Measurements from ENCODE around the gene YY1.

Gene YY1

DNA sequence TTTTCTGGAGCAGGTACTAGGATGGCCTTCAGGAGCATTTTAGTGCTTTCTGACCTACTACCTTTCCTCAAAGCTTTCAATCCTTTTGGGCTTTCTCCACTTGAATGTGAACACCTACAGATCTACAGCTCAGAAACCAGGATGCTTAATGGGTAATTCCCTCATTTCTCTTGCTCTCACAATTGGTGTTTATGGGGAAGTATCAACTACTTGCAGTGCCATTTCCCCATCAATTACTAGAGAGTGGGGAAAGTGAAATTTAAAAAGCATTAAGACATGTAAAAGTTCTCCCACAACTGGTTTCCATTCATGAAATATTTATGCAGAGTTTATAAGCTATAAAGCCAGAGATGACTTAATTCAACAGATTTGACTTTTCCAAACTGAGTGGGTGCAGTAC, 2.1 kb upstream of the YY1 start:
- Histone ChIP-seq H3K27ac (ENCODE audit: low read depth, low read length) (no peak overlapping the region), H3K9ac (ENCODE audit: low read length) (peak overlapping the region; percentile 49), H3K27me3 (ENCODE audit: control insufficient read depth in 1 of 2, insufficient read depth in 2 of 2, low read length in 2 of 2) (no peaks in the 10 kb centered on the region), H3K36me3 (ENCODE audit: insufficient read depth, low read length) (no peaks in the 10 kb centered on the region), H3K4me1 (ENCODE audit: insufficient read depth, low read length) (peaks cover 24% of the 10 kb centered on the region), H3K9me3 (ENCODE audit: low read length) (no peaks in the 10 kb centered on the region), H3K4me3 (ENCODE audit: low read depth in 1 of 2, low read length in 2 of 2) (peak overlapping the region in 1 of 2 donors; percentile 64)

DNA sequence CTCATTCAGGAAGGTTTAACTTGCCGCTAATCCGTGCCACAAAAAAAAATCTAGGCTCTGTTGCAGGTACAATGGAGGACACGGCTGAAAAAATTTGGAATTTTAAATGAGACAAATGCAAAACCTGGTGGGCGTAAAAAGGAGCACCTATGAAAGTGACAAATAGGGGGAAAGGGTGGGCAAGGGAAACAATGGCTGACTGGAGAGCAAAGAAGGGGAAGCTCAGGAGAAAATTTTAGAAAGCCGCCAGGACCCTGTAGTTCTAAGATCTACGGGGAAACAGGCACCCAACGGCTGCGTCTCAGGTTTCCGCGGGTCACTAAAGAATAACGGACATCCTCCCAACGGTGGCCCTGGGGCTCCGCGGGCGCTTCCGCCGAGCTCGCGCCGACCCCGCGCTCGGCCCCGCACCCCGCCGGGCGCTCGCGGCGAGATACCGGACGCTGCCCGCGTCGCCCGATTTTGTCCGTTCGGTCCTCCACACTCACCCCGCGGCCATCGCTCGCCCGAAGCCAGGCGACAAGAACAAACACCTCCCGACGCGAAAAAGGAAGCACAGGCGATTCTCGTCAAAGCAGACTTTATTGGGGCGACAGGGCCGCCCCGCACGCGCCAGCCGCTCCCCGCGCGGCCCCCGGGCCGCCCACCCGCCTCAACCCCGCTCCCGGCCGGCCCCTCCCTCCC, 1.1 kb upstream of the YY1 start:
- H3K9ac ChIP-seq (ENCODE audit: low read length): peak overlapping the region; percentile 49
- H3K9me3 ChIP-seq (ENCODE audit: low read length): no peaks in the 10 kb centered on the region
- H3K27ac ChIP-seq (ENCODE audit: low read depth, low read length): peak overlapping the region; percentile 99
- no peaks in the 10 kb centered on the region for H3K27me3 ChIP-seq (ENCODE audit: control insufficient read depth in 1 of 2, insufficient read depth in 2 of 2, low read length in 2 of 2)
- H3K4me1 ChIP-seq (ENCODE audit: insufficient read depth, low read length): peaks cover 31% of the 10 kb centered on the region
- peak overlapping the region; percentile 64 to 71 for H3K4me3 ChIP-seq (ENCODE audit: low read depth in 1 of 2, low read length in 2 of 2)
- no peaks in the 10 kb centered on the region for H3K36me3 ChIP-seq (ENCODE audit: insufficient read depth, low read length)

DNA sequence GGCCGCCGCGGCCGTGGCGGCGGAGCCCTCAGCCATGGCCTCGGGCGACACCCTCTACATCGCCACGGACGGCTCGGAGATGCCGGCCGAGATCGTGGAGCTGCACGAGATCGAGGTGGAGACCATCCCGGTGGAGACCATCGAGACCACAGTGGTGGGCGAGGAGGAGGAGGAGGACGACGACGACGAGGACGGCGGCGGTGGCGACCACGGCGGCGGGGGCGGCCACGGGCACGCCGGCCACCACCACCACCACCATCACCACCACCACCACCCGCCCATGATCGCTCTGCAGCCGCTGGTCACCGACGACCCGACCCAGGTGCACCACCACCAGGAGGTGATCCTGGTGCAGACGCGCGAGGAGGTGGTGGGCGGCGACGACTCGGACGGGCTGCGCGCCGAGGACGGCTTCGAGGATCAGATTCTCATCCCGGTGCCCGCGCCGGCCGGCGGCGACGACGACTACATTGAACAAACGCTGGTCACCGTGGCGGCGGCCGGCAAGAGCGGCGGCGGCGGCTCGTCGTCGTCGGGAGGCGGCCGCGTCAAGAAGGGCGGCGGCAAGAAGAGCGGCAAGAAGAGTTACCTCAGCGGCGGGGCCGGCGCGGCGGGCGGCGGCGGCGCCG, 381 bp downstream of the YY1 start:
- H3K4me3 ChIP-seq (ENCODE audit: low read depth in 1 of 2, low read length in 2 of 2): peak overlapping the region; percentile 80 to 99
- H3K36me3 ChIP-seq (ENCODE audit: insufficient read depth, low read length): no peaks in the 10 kb centered on the region
- H3K4me1 ChIP-seq (ENCODE audit: insufficient read depth, low read length): peaks cover 37% of the 10 kb centered on the region
- no peaks in the 10 kb centered on the region for H3K27me3 ChIP-seq (ENCODE audit: control insufficient read depth in 1 of 2, insufficient read depth in 2 of 2, low read length in 2 of 2)
- H3K9me3 ChIP-seq (ENCODE audit: low read length): no peaks in the 10 kb centered on the region
- peak overlapping the region; percentile 44 for H3K9ac ChIP-seq (ENCODE audit: low read length)
- H3K27ac ChIP-seq (ENCODE audit: low read depth, low read length): peak overlapping the region; percentile 97

DNA sequence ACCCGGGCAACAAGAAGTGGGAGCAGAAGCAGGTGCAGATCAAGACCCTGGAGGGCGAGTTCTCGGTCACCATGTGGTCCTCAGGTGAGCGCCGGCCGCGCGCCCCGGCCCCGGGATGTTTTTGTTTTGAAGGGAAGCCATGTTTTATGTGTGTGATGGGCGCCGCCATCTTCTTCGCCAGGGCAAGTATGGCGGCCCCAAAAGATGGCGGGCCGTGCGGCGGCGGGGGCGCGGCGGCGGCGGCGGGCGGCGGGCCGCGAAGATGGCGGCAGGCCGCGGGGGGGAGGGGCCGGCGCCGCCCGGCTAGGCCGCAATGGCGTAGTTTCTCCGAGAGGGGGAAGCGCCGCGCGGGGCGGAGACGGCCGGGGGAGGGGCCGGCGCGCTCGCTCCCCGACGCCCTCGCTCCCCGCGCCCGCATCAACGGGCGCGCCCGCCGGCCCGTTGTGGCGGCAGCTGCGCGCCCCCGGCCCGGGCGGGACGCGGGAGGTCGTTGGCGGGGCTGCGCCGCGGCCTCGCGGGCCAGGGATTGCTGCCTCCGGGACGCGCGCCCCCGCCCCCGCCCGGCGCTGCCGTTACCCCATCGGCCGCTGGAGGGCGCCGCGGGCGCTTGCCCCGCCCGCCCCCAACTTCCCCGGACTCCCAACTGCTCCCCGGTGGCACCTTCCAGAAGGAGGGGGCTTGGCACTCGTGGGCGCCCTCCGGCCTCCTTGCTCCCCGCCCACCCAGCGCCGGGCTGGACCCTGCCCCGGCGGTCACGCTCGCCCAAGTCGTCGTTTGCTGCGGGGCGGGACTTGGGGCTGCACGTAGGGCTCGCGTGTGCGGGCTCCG, 1.1 kb downstream of the YY1 start:
- Histone ChIP-seq H3K4me3 (ENCODE audit: low read depth in 1 of 2, low read length in 2 of 2) (peak overlapping the region; percentile 80 to 99), H3K27ac (ENCODE audit: low read depth, low read length) (peak overlapping the region; percentile 97), H3K9me3 (ENCODE audit: low read length) (no peaks in the 10 kb centered on the region), H3K36me3 (ENCODE audit: insufficient read depth, low read length) (no peaks in the 10 kb centered on the region), H3K9ac (ENCODE audit: low read length) (peak overlapping the region; percentile 99), H3K4me1 (ENCODE audit: insufficient read depth, low read length) (peaks cover 38% of the 10 kb centered on the region), H3K27me3 (ENCODE audit: control insufficient read depth in 1 of 2, insufficient read depth in 2 of 2, low read length in 2 of 2) (no peaks in the 10 kb centered on the region)

DNA sequence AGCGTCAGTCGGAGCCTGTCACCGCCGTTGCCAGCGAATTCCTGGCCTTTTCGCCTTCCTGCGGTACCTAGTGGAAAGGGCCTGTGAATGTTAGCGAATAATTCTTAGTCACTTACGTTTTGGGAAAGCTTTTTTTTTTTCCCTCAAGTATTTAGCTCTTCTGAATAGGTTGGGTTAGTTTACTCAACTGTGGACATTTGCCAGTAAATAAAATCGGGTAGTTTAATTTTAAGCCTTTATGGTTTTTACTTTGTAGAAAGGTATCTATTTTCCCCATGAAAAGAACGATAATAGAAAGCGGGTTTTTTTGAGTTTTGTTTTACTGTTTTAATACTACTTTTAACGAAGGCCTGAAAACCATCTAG, 1.7 kb downstream of the YY1 start:
- H3K27ac ChIP-seq (ENCODE audit: low read depth, low read length): peak overlapping the region; percentile 68
- no peaks in the 10 kb centered on the region for H3K27me3 ChIP-seq (ENCODE audit: control insufficient read depth in 1 of 2, insufficient read depth in 2 of 2, low read length in 2 of 2)
- peak overlapping the region; percentile 99 for H3K9ac ChIP-seq (ENCODE audit: low read length)
- H3K4me3 ChIP-seq (ENCODE audit: low read depth in 1 of 2, low read length in 2 of 2): peak overlapping the region; percentile 49 to 63
- H3K4me1 ChIP-seq (ENCODE audit: insufficient read depth, low read length): peaks cover 42% of the 10 kb centered on the region
- no peaks in the 10 kb centered on the region for H3K36me3 ChIP-seq (ENCODE audit: insufficient read depth, low read length)
- H3K9me3 ChIP-seq (ENCODE audit: low read length): no peaks in the 10 kb centered on the region

DNA sequence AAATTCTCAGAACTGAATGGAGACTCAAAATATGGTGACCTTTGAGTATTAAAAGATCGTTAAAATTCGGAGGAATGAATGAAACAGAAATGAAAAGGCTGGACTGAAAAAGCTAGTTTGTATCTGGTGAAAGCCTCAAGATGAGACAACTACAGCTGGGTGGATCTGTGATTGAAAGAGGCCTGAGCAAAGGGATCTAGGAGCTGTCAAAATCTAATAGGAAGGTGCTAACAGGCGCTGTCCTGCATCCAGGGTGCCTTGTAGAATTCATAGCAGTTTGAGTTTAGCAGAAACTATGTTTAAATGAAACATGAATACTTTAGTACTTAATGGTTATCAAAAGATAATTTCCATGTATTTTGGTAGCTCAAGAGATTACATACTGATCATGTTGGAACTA, 2.3 kb downstream of the YY1 start:
- Histone ChIP-seq H3K4me1 (ENCODE audit: insufficient read depth, low read length) (peaks cover 48% of the 10 kb centered on the region), H3K9me3 (ENCODE audit: low read length) (no peaks in the 10 kb centered on the region), H3K27ac (ENCODE audit: low read depth, low read length) (peak overlapping the region; percentile 68), H3K36me3 (ENCODE audit: insufficient read depth, low read length) (no peaks in the 10 kb centered on the region), H3K9ac (ENCODE audit: low read length) (peak overlapping the region; percentile 99), H3K4me3 (ENCODE audit: low read depth in 1 of 2, low read length in 2 of 2) (peak overlapping the region in 1 of 2 donors; percentile 63), H3K27me3 (ENCODE audit: control insufficient read depth in 1 of 2, insufficient read depth in 2 of 2, low read length in 2 of 2) (no peaks in the 10 kb centered on the region)

DNA sequence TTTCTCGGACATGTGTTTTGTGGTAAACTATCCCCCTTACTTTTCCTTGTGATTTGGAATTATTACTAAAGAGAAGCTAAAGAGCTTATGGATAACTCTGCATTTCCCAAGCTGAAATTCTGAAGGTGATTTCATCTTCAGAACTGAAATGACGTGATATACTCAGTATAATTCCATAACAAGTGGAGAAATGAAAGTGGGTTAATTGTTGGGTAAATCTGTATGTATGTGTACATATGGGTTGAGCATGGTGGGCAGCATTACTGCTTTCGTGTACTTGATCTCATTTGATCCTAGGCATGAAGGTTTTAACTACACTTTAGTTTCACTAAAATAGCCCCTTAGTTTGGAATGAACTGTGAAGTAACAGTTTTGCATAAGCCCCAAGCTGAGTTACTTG, 4.1 kb downstream of the YY1 start:
- H3K4me1 ChIP-seq (ENCODE audit: insufficient read depth, low read length): peaks cover 49% of the 10 kb centered on the region
- no peak overlapping the region for H3K27ac ChIP-seq (ENCODE audit: low read depth, low read length)
- no peak overlapping the region for H3K9ac ChIP-seq (ENCODE audit: low read length)
- H3K36me3 ChIP-seq (ENCODE audit: insufficient read depth, low read length): no peaks in the 10 kb centered on the region
- no peaks in the 10 kb centered on the region for H3K9me3 ChIP-seq (ENCODE audit: low read length)
- no peaks in the 10 kb centered on the region for H3K27me3 ChIP-seq (ENCODE audit: control insufficient read depth in 1 of 2, insufficient read depth in 2 of 2, low read length in 2 of 2)
- H3K4me3 ChIP-seq (ENCODE audit: low read depth in 1 of 2, low read length in 2 of 2): no peak overlapping the region

DNA sequence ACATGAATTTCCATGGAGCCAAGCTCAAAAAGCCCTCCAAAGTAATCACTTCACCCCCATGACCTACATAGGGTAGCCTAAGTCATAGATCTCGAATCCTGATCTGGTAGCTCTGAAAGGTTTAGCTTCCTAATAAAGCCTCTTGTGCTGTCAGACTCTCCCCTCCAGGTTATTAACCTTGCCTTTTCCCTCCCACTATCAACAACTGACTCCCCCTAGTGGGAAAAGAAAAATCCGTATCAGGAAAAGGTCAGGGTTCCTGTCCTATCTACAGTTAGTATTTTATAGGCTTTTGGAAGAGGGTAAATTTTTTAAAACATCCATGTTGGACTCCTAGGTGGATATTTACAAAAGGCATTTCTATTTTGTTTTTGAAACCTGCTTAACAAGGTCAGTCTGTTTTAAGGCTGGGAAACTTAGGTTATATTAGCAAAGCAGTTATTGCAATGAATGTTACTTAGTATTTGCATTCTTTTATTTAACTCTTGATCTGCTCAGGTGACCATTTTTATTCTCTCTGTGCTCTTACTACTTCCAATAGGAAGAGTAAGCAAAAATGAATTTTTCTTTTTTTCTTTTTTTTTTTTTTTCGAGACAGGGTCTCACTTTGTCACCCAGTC, 8.0 kb downstream of the YY1 start:
- Histone ChIP-seq H3K9me3 (ENCODE audit: low read length) (no peaks in the 10 kb centered on the region), H3K36me3 (ENCODE audit: insufficient read depth, low read length) (no peaks in the 10 kb centered on the region), H3K27ac (ENCODE audit: low read depth, low read length) (no peak overlapping the region), H3K4me1 (ENCODE audit: insufficient read depth, low read length) (peaks cover 63% of the 10 kb centered on the region), H3K27me3 (ENCODE audit: control insufficient read depth in 1 of 2, insufficient read depth in 2 of 2, low read length in 2 of 2) (no peaks in the 10 kb centered on the region), H3K4me3 (ENCODE audit: low read depth in 1 of 2, low read length in 2 of 2) (no peak overlapping the region), H3K9ac (ENCODE audit: low read length) (no peak overlapping the region)

DNA sequence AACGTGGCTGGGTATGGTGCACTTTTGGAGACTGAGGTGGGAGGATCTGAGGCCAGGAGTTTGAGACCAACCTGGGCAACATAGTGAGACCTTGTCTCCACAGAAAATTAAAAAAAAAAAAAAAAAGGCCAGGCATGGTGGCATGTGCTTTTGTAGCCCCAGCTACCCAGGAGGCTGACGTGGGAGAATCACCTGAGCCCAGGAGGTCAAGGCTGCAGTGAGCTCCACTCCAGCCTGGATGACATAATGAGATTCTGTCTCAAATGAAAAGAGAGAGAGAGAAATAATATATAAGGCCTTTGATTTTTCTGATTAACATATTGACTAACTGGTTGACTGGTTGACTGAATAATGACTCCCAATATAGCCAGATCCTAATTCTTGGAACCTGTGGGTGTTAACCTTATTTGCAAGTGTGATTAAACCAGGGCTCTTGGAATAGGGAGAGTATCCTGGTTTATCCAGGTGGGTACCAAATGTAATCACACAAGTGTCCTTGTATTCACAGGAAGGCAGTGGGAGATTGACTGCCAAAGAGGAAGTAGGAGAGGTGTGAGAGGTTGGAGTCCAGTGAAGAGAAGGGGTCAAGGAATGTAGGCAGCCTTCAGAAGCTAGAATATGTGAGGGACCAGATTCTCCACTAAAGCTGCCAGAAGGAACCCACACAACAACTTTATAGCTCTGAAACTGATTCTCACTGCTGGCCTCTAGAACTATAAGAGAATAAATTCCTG, 12.0 kb downstream of the YY1 start:
- no peaks in the 10 kb centered on the region for H3K27me3 ChIP-seq (ENCODE audit: control insufficient read depth in 1 of 2, insufficient read depth in 2 of 2, low read length in 2 of 2)
- H3K4me3 ChIP-seq (ENCODE audit: low read depth in 1 of 2, low read length in 2 of 2): no peak overlapping the region
- H3K9ac ChIP-seq (ENCODE audit: low read length): no peak overlapping the region
- H3K36me3 ChIP-seq (ENCODE audit: insufficient read depth, low read length): no peaks in the 10 kb centered on the region
- no peak overlapping the region for H3K27ac ChIP-seq (ENCODE audit: low read depth, low read length)
- H3K4me1 ChIP-seq (ENCODE audit: insufficient read depth, low read length): peaks cover 50% of the 10 kb centered on the region
- no peaks in the 10 kb centered on the region for H3K9me3 ChIP-seq (ENCODE audit: low read length)

DNA sequence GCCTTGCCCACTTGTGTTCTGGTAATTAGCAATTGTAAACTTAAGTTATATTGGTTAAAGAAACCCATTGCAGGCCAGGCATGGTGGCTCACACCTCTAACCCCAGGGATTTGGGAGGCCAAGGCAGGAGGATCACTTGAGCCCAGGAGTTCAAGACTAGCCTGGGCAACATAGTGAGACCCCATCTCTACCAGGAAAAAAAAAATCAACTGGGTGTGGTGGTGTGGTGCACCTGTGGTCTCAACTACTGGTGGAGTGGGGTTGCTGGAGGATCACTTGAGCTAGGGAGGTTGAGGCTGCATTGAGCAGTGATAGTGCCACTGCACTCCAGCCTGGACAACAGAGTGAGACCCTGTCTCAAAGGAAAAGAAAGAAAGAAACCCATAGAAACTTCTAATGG, 13.7 kb downstream of the YY1 start:
- H3K4me3 ChIP-seq (ENCODE audit: low read depth in 1 of 2, low read length in 2 of 2): no peak overlapping the region
- no peak overlapping the region for H3K9ac ChIP-seq (ENCODE audit: low read length)
- no peaks in the 10 kb centered on the region for H3K36me3 ChIP-seq (ENCODE audit: insufficient read depth, low read length)
- H3K9me3 ChIP-seq (ENCODE audit: low read length): no peaks in the 10 kb centered on the region
- H3K27me3 ChIP-seq (ENCODE audit: control insufficient read depth in 1 of 2, insufficient read depth in 2 of 2, low read length in 2 of 2): no peaks in the 10 kb centered on the region
- no peak overlapping the region for H3K27ac ChIP-seq (ENCODE audit: low read depth, low read length)
- H3K4me1 ChIP-seq (ENCODE audit: insufficient read depth, low read length): peaks cover 32% of the 10 kb centered on the region
